Stimulated activated naive CD8-positive, alpha-beta T cell treated with anti-CD3 and anti-CD28 coated beads, Interleukin-15, Interleukin-2, amounts not matched to agents 100 ng/mL and 50 ng/mL, for 24 hours (primary cell): Measurements from ENCODE around the gene PPIL1.

Experiments
- H3K27ac Mint-ChIP-seq: one replicate; pipeline ENCODE4 v1.8.0; 2021; ENCODE audit warnings: mild to moderate bottlenecking, mixed read lengths
- H3K27me3 Mint-ChIP-seq: one replicate; pipeline ENCODE4 v1.8.0; 2021; ENCODE audit warnings: mixed read lengths
- H3K36me3 Mint-ChIP-seq: one replicate; pipeline ENCODE4 v1.8.0; 2021; ENCODE audit warnings: low read depth, mixed read lengths
- H3K4me1 Mint-ChIP-seq: one replicate; pipeline ENCODE4 v1.8.0; 2021; ENCODE audit warnings: low read depth, mixed read lengths
- H3K4me3 Mint-ChIP-seq: one replicate; pipeline ENCODE4 v1.8.0; 2021; ENCODE audit warnings: mild to moderate bottlenecking, mixed read lengths
- H3K9me3 Mint-ChIP-seq: one replicate; pipeline ENCODE4 v1.8.0; 2021; ENCODE audit warnings: mixed read lengths

The PPIL1 gene

DNA sequence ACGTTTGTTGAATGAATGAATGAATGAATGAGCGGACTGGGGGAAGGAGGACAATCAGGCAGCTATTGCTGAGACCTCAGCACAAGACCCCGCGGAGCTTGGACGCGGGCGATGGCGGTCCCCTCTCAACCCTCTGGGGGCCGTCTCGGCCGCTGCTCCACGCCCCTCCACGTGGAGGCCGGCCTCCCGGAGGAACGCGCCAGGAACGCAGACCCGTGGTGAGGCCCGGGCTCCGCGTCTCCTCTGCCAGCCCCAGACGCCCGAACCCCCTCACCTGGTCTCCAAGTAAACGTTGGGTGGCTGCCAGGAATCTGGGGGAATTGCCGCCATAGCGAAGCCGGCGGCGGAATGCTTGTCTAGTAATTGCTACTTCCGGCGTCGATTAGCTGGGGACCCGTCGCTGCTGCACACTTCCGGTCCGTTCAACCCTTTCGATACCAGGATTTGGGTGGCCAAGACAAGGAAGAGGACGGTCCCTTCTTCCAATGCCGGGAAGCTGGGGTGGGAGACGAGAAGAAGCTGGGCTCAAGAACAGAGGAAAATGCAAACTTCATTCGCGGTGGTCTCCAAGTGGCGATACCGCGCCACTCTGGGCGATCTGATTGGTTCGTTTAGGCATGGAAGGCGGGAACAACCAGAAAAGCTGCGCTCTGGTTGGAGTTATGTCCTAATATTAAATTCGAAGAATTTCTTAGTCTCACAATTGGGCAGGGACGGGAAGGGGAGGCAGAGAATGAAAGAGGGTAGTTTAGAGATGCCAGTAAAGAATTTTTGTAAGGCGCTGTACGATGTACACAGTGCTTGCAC, at the start of gene PPIL1:
PPIL1 (minus strand) TSS at position 361 of the 807 bp plus-strand sequence; CDS start at position 330, 31 bp downstream.
- H3K36me3 Mint-ChIP-seq: peaks cover 40% of the 10 kb centered on the region
- peaks cover 14% of the 10 kb centered on the region for H3K27me3 Mint-ChIP-seq
- H3K27ac Mint-ChIP-seq: peak within 1 kb of the TSS; percentile 99
- no peaks in the 10 kb centered on the region for H3K9me3 Mint-ChIP-seq
- H3K4me1 Mint-ChIP-seq: peaks cover 47% of the 10 kb centered on the region
- H3K4me3 Mint-ChIP-seq: peak within 1 kb of the TSS; percentile 98

DNA sequence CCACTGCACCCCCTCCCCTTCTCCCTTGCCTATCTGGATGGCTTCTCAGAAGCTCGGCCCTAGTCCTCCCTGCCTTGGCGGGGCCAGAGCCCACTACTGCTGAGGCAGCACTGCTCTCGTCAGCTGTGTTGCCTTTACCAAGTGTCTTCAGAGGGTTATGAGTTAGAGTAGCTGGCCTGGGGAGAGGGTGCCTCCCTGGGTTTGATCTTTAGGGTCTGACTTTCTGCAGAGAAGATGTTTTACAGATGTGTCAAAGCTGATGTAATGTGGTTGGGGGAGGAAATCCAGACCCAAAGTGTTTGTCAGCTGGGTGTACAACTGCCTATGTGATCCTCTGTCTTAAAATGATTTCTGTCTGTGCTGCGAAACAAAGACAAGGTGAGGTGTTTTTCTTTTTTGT, 49.5 kb upstream of the PPIL1 start:
- Mint-ChIP-seq H3K27ac (no peak overlapping the region), H3K4me3 (no peak overlapping the region), H3K36me3 (peaks cover 39% of the 10 kb centered on the region), H3K4me1 (peaks cover 10% of the 10 kb centered on the region), H3K9me3 (no peaks in the 10 kb centered on the region), H3K27me3 (no peaks in the 10 kb centered on the region)

DNA sequence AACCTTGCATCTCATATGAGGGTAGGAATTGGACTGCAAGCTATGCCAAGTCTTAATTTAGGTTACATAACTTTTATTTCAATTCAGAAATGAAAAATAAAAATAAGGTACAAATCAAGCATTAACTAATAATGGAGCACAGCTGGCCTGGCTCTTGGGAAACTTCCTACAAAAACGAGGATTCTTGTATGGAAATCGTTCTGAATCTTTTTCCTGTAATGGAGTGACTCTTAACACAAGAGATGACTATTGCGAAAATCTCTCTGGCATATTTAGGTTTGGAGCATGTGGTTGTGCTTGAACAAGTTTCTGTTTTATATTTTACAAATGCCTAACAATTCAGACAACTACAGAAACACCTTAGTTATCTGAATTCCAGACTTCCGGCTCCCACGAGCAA, 45.9 kb upstream of the PPIL1 start:
- Mint-ChIP-seq H3K36me3 (peaks cover 51% of the 10 kb centered on the region), H3K27me3 (no peaks in the 10 kb centered on the region), H3K9me3 (no peaks in the 10 kb centered on the region), H3K4me1 (peaks cover 11% of the 10 kb centered on the region), H3K27ac (no peak overlapping the region), H3K4me3 (no peak overlapping the region)

DNA sequence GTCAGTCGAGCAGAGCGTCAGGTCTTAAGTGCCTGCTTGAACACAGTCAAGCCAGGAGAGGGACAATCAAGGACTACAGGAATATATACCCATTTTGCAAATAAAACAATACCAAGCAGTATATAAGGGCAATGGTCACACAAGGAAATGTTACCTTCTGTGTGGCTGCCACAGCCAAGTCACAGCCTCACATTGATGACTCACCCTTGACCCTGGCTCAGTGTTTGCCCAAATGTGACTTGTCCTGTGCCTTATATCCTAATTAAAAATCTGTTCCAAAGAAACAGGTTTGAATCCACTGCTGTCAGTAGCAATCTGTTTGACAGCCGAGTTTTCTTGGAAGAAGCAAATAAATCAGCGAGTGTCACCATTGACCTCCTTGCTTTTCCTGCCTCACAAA, 45.4 kb upstream of the PPIL1 start:
- Mint-ChIP-seq H3K27me3 (no peaks in the 10 kb centered on the region), H3K9me3 (no peaks in the 10 kb centered on the region), H3K36me3 (peaks cover 50% of the 10 kb centered on the region), H3K4me1 (peaks cover 7% of the 10 kb centered on the region), H3K4me3 (no peak overlapping the region), H3K27ac (no peak overlapping the region)

DNA sequence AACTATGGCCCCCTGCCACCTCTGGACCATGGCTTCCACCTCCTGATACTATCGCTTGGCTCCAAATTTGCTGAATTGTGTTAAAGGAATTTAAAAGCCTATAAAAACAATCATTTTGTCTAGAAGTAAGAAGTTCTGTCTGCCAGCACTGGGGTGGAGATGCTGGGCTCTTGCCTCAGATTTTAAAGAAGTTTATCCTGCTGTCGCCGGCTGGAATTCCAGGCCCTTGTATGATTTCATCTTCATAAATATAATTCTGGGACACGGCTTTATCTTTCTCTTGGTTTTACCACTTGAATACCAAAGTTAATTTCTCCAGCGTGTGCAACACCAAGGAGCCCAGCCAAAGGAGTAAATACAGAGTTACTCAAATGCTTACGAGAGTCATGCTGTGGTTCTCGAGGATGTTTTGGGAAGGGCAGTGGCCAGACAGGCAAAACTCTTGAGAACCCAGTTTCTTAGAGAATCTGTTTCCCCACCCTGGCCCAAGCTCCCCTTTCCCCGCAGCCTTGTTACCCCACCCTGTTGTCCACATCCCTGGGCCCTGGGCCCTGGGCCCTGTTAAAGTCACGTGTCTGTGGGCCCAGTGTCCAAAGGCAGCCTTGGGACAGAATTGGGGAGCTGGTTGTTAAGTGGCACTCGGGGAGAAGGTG, 43.1 kb upstream of the PPIL1 start:
- Mint-ChIP-seq H3K27me3 (no peaks in the 10 kb centered on the region), H3K4me1 (peaks cover 25% of the 10 kb centered on the region), H3K27ac (no peak overlapping the region), H3K36me3 (peaks cover 53% of the 10 kb centered on the region), H3K9me3 (no peaks in the 10 kb centered on the region), H3K4me3 (no peak overlapping the region)

DNA sequence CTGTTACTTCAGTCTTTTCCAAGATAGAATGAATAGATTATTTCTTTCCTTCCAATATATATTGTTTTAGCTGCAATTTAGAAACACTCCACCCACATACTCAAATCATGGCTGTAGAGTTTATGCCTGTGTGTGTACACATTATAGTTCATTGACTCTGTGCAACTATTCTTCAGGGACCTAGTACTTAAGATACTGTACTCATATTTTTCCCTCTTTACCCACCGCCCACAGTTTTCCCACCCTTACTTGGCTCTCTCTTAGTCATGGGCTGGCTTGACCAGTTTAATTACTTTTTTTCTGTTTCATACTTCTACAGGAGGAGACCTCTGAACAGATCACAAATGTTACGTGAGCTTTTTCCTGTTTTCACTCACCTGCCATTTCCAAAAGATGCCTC, 41.5 kb upstream of the PPIL1 start:
- Mint-ChIP-seq H3K27ac (no peak overlapping the region), H3K4me3 (no peak overlapping the region), H3K27me3 (no peaks in the 10 kb centered on the region), H3K36me3 (peaks cover 56% of the 10 kb centered on the region), H3K4me1 (peaks cover 38% of the 10 kb centered on the region), H3K9me3 (no peaks in the 10 kb centered on the region)

DNA sequence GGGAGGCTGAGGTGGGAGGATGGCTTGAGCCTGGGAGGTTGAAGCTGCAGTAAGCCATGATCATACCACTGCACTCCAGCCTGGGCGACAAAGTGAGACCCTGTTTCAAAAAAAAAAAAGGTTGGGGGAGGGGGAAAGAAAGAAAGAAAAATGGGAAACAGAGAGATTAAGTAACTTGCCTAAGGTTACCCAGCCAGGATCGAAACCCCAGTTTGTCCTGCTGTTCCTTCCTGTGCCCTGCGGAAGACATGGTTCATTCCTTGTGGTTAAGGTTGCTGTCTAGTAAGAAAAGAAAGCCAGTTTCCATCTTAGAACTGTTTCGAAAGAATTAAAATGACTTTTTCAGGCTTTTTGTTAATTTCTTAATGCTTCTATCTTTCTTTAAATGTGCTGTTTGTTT, 41.0 kb upstream of the PPIL1 start:
- Mint-ChIP-seq H3K36me3 (peaks cover 51% of the 10 kb centered on the region), H3K27me3 (no peaks in the 10 kb centered on the region), H3K27ac (no peak overlapping the region), H3K4me1 (peaks cover 42% of the 10 kb centered on the region), H3K9me3 (no peaks in the 10 kb centered on the region), H3K4me3 (no peak overlapping the region)

DNA sequence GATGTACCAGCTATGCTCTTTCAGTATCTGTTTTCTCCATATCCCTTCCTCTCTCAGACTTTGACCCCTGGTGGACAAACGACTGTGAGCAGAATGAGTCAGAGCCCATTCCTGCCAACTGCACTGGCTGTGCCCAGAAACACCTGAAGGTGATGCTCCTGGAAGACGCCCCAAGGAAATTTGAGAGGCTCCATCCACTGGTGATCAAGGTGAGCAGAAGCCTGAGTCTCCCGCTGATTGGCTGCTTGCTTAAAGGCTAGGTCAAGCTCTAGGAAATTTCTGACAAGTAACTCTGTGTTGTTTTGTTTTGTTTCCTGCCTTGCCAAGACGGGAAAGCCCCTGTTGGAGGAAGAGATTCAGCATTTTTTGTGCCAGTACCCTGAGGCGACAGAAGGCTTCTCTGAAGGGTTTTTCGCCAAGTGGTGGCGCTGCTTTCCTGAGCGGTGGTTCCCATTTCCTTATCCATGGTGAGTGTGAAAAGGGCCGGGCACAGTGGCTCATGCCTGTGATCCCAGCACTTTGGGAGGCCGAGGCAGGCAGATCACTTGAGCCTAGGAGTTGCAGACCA, 39.7 kb upstream of the PPIL1 start:
- no peak overlapping the region for H3K27ac Mint-ChIP-seq
- H3K27me3 Mint-ChIP-seq: no peaks in the 10 kb centered on the region
- peaks cover 44% of the 10 kb centered on the region for H3K4me1 Mint-ChIP-seq
- H3K36me3 Mint-ChIP-seq: peaks cover 47% of the 10 kb centered on the region
- H3K9me3 Mint-ChIP-seq: no peaks in the 10 kb centered on the region
- no peak overlapping the region for H3K4me3 Mint-ChIP-seq

DNA sequence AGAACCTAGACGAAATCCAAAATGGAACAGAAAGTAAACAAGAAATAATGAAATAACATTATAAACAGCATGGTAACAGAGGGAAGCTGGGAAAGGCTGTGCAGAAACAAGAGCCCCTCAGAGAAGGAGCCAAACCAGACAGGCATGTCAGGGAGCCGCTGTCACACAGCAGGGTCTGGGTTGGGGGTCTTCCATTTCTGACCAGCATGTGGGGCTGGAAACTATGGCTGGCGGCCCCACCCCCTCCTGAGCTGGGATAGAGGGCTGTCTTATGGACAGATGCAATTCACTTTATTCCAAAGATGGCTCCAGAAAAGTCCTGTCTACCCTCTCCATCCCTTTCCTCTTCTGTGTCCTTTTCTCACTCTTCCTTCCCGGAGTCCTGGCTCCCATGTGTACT, 38.5 kb upstream of the PPIL1 start:
- Mint-ChIP-seq H3K36me3 (peaks cover 53% of the 10 kb centered on the region), H3K9me3 (no peaks in the 10 kb centered on the region), H3K4me3 (peak overlapping the region; percentile 73), H3K27me3 (no peaks in the 10 kb centered on the region), H3K27ac (peak overlapping the region; percentile 82), H3K4me1 (peaks cover 44% of the 10 kb centered on the region)

DNA sequence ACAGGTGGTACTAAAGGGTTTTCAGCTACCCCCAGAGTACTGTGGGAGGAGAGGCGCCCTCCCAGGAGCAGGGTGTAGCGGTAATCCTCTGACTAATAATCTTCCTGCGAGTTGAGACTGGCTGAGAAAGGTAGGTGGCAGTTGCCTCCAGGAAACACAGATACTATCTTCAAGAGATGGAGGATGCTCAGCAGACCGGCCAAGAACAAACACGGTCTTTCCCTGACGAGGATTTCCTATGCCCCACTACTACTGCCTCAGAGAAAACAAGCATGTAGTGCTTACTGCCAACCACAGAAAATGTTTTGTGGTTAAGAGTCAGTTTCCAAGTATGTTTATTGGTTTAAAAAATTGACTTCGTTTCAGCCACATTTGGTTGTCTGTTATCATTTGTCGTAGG, 38.0 kb upstream of the PPIL1 start:
- H3K27me3 Mint-ChIP-seq: no peaks in the 10 kb centered on the region
- peak overlapping the region; percentile 73 for H3K4me3 Mint-ChIP-seq
- no peaks in the 10 kb centered on the region for H3K9me3 Mint-ChIP-seq
- H3K36me3 Mint-ChIP-seq: peaks cover 53% of the 10 kb centered on the region
- peaks cover 44% of the 10 kb centered on the region for H3K4me1 Mint-ChIP-seq
- H3K27ac Mint-ChIP-seq: peak overlapping the region; percentile 82

DNA sequence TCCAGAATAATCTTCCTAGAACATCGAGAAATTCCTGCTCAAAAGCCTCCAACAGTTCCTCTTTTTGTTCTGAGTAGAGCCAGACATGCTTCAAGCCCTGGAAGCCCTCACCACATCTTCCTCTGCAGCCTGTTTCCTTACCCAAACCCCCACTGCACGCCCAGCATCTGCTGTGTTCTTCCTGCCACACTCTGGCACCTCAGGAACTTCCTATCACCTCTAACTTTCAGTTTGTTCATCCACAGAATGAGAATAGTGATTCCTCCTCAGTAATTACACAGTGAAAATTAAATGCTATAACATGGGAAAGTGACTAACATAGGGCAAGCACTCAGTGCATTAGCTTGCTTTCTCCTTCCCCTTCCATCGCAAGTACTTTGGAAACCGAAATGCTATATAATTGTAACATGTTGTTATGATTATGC, 37.4 kb upstream of the PPIL1 start:
- peak overlapping the region; percentile 73 for H3K4me3 Mint-ChIP-seq

DNA sequence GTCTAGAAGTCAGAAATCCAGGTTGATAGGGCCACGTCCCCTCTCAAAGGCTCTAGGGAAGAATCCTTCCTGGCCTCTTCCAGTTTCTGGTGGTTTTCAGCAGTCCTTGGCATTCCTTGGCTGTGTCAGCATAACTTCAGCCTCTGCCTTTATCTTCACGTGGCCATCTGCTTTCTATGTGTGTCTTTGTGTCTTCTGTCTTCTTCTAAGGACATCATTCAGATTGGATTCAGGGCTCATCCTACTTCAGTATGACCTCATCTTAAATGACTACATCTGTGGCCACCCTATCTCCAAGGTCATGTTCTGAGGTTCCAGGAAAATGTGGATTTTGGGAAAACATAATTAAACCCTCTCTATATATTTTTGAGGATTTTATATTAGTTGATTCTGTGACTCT, 34.1 kb upstream of the PPIL1 start:
- Mint-ChIP-seq H3K4me1 (peaks cover 29% of the 10 kb centered on the region), H3K4me3 (no peak overlapping the region), H3K27me3 (no peaks in the 10 kb centered on the region), H3K36me3 (peaks cover 52% of the 10 kb centered on the region), H3K9me3 (no peaks in the 10 kb centered on the region), H3K27ac (no peak overlapping the region)

More for the DNA sequence above, 37.4 kb upstream of the PPIL1 start:
- H3K36me3 Mint-ChIP-seq: peaks cover 50% of the 10 kb centered on the region
- peak overlapping the region; percentile 82 for H3K27ac Mint-ChIP-seq
- H3K4me1 Mint-ChIP-seq: peaks cover 44% of the 10 kb centered on the region
- no peaks in the 10 kb centered on the region for H3K27me3 Mint-ChIP-seq
- H3K9me3 Mint-ChIP-seq: no peaks in the 10 kb centered on the region

DNA sequence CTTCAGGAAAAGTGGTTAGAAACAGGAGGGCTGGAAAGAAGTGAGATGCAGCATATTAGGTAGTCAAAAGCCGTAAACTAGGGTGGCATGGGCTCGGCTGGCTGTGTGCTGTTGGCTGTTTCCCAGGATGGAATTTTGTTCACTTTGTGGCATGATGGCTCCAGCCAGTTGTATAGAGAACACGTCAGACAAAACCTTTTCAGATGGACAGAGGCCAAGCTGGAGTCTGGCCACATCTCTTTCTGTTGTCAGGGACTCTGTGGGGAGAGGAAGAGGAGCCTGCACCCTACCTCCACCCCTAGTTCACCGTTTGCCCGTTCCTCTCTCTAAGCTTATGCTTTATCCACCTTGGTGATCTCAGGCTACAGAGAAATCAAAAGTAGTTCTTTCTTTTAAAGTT, 33.2 kb upstream of the PPIL1 start:
- Mint-ChIP-seq H3K27me3 (no peaks in the 10 kb centered on the region), H3K36me3 (peaks cover 57% of the 10 kb centered on the region), H3K9me3 (no peaks in the 10 kb centered on the region), H3K4me3 (no peak overlapping the region), H3K27ac (no peak overlapping the region), H3K4me1 (peaks cover 19% of the 10 kb centered on the region)

DNA sequence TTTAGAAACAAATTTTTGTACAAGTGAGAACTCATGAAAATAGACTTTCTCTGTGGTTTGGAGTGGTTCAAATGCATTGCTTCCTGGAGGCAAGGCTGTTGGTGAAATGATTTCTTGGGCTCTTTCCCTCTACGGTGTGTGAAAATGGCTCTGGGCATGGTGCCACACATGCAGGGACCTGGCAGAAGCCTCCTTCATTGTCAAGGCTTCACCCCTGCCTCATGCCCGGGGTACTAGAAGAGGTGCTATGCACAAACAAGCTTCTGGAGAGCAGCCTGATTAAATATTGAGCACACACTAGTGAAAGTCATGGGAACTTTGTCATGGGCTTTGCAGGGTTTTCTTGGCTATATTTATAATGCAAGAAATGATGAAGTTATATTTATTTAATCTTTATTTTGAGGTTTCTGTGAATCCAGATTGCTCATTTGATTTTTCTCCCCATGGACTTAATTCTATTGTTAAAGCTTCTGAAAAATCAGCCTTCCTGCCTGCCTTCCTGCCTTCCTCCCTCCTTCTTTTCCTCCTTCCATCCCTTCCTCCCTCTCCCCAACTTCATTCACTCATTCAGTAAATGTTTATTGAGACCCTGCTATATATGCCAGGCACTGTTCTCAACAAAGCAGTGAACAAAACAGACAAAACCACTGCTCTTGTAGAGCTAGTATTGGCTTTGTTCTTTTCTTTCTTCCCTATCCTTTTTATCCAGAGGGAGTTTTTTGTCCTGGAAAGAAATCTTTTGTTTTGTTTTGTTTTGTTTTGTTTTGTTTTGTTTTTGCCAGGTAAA, 32.1 kb upstream of the PPIL1 start:
- H3K9me3 Mint-ChIP-seq: no peaks in the 10 kb centered on the region
- no peak overlapping the region for H3K27ac Mint-ChIP-seq
- no peak overlapping the region for H3K4me3 Mint-ChIP-seq
- H3K27me3 Mint-ChIP-seq: no peaks in the 10 kb centered on the region
- peaks cover 61% of the 10 kb centered on the region for H3K36me3 Mint-ChIP-seq
- H3K4me1 Mint-ChIP-seq: peaks cover 9% of the 10 kb centered on the region
